Measurements from ENCODE around the gene AGMO. TPM values are rescaled to one million over a fixed set of nuclear protein-coding genes. Genes with fewer than 3 reads are reported as not detected.

AGMO gene
- total RNA-seq, 1 experiment from 2014 or later, result 0.11 TPM

DNA sequence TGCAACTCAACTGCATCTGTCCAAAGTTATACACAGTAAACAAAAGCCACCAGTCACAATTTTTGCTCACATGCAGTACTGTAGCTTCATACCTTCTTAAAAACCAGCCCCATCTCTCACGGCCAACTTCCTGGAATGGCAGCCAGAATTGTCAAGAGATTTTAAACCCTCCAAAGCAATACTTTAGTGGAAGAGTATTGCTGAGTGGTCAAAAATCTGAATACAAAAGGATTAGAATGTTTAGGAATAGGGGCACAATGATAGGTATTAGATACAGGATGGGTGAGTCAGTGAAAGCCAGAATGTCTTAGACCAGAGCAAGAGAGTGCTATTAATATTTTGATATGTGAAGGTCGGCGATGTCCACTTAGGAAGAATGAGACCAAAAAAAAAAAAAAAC, 193.9 kb downstream of the AGMO start:
- H3K9me3 ChIP-seq (ENCODE audit: low read length), result no peaks in the 10 kb centered on the region
- no peak for DNase-seq
- no TSS peak for BruUV-seq (replicated peaks)
- no peaks in the 10 kb centered on the region for H3K27me3 ChIP-seq (ENCODE audit: low read length)
- no peak overlapping the region for H3K27ac ChIP-seq (ENCODE audit: low read length)
- no peak overlapping the region for H3K4me2 ChIP-seq (ENCODE audit: low read length)
- no peak for TF ChIP-seq EZH2 (IDR thresholded peaks at IDR 0.05; ENCODE audit: low read length, unreplicated experiment)
- TF ChIP-seq, protein P1, sequence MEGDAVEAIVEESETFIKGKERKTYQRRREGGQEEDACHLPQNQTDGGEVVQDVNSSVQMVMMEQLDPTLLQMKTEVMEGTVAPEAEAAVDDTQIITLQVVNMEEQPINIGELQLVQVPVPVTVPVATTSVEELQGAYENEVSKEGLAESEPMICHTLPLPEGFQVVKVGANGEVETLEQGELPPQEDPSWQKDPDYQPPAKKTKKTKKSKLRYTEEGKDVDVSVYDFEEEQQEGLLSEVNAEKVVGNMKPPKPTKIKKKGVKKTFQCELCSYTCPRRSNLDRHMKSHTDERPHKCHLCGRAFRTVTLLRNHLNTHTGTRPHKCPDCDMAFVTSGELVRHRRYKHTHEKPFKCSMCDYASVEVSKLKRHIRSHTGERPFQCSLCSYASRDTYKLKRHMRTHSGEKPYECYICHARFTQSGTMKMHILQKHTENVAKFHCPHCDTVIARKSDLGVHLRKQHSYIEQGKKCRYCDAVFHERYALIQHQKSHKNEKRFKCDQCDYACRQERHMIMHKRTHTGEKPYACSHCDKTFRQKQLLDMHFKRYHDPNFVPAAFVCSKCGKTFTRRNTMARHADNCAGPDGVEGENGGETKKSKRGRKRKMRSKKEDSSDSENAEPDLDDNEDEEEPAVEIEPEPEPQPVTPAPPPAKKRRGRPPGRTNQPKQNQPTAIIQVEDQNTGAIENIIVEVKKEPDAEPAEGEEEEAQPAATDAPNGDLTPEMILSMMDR (conservative IDR thresholded peaks at IDR 0.05; ENCODE audit: low read depth, low read length), result no peak
- no peak for TF ChIP-seq EZH2phosphoT487 (IDR thresholded peaks at IDR 0.05; ENCODE audit: borderline replicate concordance, low read length)
- no peak overlapping the region for H3K4me3 ChIP-seq (ENCODE audit: low read length)
- H3K79me2 ChIP-seq (ENCODE audit: low read length), result no peaks in the 10 kb centered on the region
- H3K9me2 ChIP-seq (replicated peaks; ENCODE audit: low read length), result no peaks in the 10 kb centered on the region
- CTCF ChIA-PET, result no interaction called here
- no peaks in the 10 kb centered on the region for H3K4me1 ChIP-seq (ENCODE audit: insufficient read depth, low read length)
- no peak overlapping the region for H3K9ac ChIP-seq (ENCODE audit: low read length)
- intact Hi-C loops (cut with micrococcal nuclease), result no loop called here
- ATAC-seq, result no peak
- no peaks in the 10 kb centered on the region for H4K20me1 ChIP-seq (ENCODE audit: low read length)
- no peaks in the 10 kb centered on the region for H3F3A ChIP-seq (ENCODE audit: low read length, unreplicated experiment)
- POLR2A ChIA-PET (ENCODE audit: unreplicated experiment), result no interaction called here
- H3K36me3 ChIP-seq (ENCODE audit: low read depth, low read length), result no peaks in the 10 kb centered on the region
- H2AFZ ChIP-seq (ENCODE audit: low read length), result no peak overlapping the region

DNA sequence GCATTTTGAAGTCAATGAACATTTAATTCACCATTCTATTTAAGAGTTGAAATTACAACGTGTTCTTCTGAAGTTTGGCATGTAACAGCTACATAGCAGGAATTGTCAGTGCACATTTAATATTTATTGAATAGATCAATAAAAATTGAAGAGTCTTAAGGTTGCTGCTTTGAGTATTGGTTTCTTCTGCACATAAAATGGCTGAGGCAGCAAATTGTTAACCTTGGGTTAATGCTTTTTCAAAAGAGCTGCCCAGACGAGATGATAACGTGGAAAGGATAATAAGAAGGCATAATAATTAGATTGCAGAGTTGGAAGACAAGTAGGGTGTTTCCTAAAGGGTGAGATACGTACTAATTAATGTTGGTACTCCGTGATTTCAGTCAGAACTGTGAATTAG, 203.7 kb downstream of the AGMO start:
- Histone ChIP-seq H3K4me1 (ENCODE audit: insufficient read depth, low read length) (0 out of 2 replicates have a peak, but pooled peaks cover 4% of the 10 kb centered on the region), H3K36me3 (ENCODE audit: low read depth, low read length) (no peaks in the 10 kb centered on the region), H3K4me2 (ENCODE audit: low read length) (no peak overlapping the region), H3K79me2 (ENCODE audit: low read length) (no peaks in the 10 kb centered on the region), H3K4me3 (ENCODE audit: low read length) (no peak overlapping the region), H3K9ac (ENCODE audit: low read length) (no peak overlapping the region), H4K20me1 (ENCODE audit: low read length) (no peaks in the 10 kb centered on the region), H3K27ac (ENCODE audit: low read length) (no peak overlapping the region), H3K27me3 (ENCODE audit: low read length) (no peaks in the 10 kb centered on the region), H3K9me3 (ENCODE audit: low read length) (no peaks in the 10 kb centered on the region), H3F3A (ENCODE audit: low read length, unreplicated experiment) (no peaks in the 10 kb centered on the region), H2AFZ (ENCODE audit: low read length) (no peak overlapping the region), H3K9me2 (replicated peaks; ENCODE audit: low read length) (no peaks in the 10 kb centered on the region)
- TF ChIP-seq EZH2 (IDR thresholded peaks at IDR 0.05; ENCODE audit: low read length, unreplicated experiment), result no peak
- no peak for TF ChIP-seq EZH2phosphoT487 (IDR thresholded peaks at IDR 0.05; ENCODE audit: borderline replicate concordance, low read length)
- TF ChIP-seq, protein P1 (conservative IDR thresholded peaks at IDR 0.05; ENCODE audit: low read depth, low read length), result no peak
- ATAC-seq (no peak), DNase-seq (no peak)
- ChIA-PET POLR2A (ENCODE audit: unreplicated experiment) (no interaction called here), CTCF (no interaction called here)
- no TSS peak for BruUV-seq (replicated peaks)
- intact Hi-C loops (cut with micrococcal nuclease), result no loop called here

DNA sequence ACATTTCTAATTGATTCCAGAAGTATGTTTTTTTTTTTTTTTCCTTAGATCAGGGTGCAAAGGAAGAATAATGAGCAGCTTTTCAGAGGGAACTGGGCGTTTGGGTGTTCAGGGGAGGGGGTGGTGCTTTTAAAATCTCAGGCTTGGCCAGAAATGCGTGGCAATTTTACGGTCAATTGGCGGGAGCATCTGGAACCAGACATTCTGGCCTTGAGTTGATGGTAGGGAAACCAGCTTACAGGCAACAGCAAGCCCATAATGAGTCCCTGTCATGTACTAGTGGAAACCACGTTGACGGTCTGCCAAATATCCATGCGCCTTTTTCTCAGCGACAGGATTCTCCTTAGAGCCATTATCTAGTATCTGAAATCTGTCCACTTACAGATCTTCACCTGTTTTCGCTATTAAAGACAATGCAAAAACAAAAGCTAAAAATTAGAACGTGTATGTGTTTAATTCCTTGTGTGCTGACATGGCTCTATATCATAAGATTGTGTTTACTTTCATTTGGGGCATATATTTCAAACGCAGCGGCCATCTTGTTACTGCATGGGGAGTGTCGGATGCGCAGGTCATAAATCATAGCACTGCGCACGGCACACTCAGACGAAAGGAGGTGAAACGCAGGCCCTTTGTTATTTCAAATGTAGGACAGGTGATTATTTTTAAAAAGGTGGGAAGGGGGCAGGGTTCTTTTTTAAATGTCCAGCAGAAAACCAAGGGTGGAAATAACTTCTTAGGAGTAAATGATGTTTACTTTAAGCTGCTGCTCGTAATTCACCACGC, 209.2 kb downstream of the AGMO start:
- Histone ChIP-seq H3K9me2 (replicated peaks; ENCODE audit: low read length) (no peaks in the 10 kb centered on the region), H4K20me1 (ENCODE audit: low read length) (no peaks in the 10 kb centered on the region), H3K27ac (ENCODE audit: low read length) (no peak overlapping the region), H3K9me3 (ENCODE audit: low read length) (no peaks in the 10 kb centered on the region), H3K27me3 (ENCODE audit: low read length) (no peaks in the 10 kb centered on the region), H3F3A (ENCODE audit: low read length, unreplicated experiment) (no peaks in the 10 kb centered on the region), H3K4me1 (ENCODE audit: insufficient read depth, low read length) (0 out of 2 replicates have a peak, but pooled peaks cover 4% of the 10 kb centered on the region), H2AFZ (ENCODE audit: low read length) (no peak overlapping the region), H3K36me3 (ENCODE audit: low read depth, low read length) (no peaks in the 10 kb centered on the region), H3K4me2 (ENCODE audit: low read length) (no peak overlapping the region), H3K4me3 (ENCODE audit: low read length) (no peak overlapping the region), H3K79me2 (ENCODE audit: low read length) (no peaks in the 10 kb centered on the region), H3K9ac (ENCODE audit: low read length) (no peak overlapping the region)
- POLR2A ChIA-PET (ENCODE audit: unreplicated experiment), result no interaction called here
- ATAC-seq (no peak), DNase-seq (no peak)
- BruUV-seq (replicated peaks), result no TSS peak
- TF ChIP-seq EZH2 (IDR thresholded peaks at IDR 0.05; ENCODE audit: low read length, unreplicated experiment) (no peak), EZH2phosphoT487 (IDR thresholded peaks at IDR 0.05; ENCODE audit: borderline replicate concordance, low read length) (no peak)
- TF ChIP-seq, protein P1 (conservative IDR thresholded peaks at IDR 0.05; ENCODE audit: low read depth, low read length), result no peak
- CTCF ChIA-PET, result no interaction called here
- intact Hi-C loops (cut with micrococcal nuclease), result no loop called here

Measured in PC-3 (cell line).